IMR-90 (cell line): Measurements from ENCODE around the gene THADA.

Experiments used
- CTCF ChIP-seq: conservative IDR thresholded peaks from 2 replicates; pipeline ENCODE4 v1.5.1; 2012; ENCODE audit warnings: mild to moderate bottlenecking, low read depth, low read length, improper control_type of control experiment
- FOS ChIP-seq: fragments of 150-350 bp; IDR thresholded peaks from 2 replicates; pipeline ENCODE4 v1.6.1; 2016; ENCODE audit warnings: low read depth, low read length
- MAFK ChIP-seq: IDR thresholded peaks from 2 replicates; pipeline ENCODE4 v1.6.1; 2012; ENCODE audit warnings: low read depth, low read length, improper control_type of control experiment
- POLR2A ChIP-seq: IDR thresholded peaks from 2 replicates; pipeline ENCODE4 v1.6.1; 2012; ENCODE audit warnings: mild to moderate bottlenecking, low read depth, low read length
- RAD21 ChIP-seq: IDR thresholded peaks from 2 replicates; pipeline ENCODE4 v1.6.1; 2012; ENCODE audit warnings: low read length, improper control_type of control experiment
- RCOR1 ChIP-seq: IDR thresholded peaks from 2 replicates; pipeline ENCODE4 v1.6.1; 2012; ENCODE audit warnings: mild to moderate bottlenecking, low read length, improper control_type of control experiment; ENCODE audit not compliant: insufficient replicate concordance
- RFX5 ChIP-seq: IDR thresholded peaks from 2 replicates; pipeline ENCODE4 v1.8.0; 2012; ENCODE audit warnings: low read depth, mild to moderate bottlenecking, low read length, moderate library complexity

- TF ChIP-seq CTCF (no peak; the same call in 1 of the 2 replicates), MAFK (no peak), RCOR1 (no peak), RFX5 (no peak), FOS (no peak), RAD21 (no peak), POLR2A (no peak)
Measured at GRCh38 chr2:43191947-43192516, 403.8 kb downstream of the THADA start.
